Endothelial cell of umbilical vein (primary cell): ENCODE results near the gene ALDH2. TPM values are rescaled to one million over a fixed set of nuclear protein-coding genes. Genes with fewer than 3 reads are reported as not detected.

Experiments
- BruUV-seq: library from RNA; stranded (reverse); fragments of 400-500 nt; replicated peaks from 2 replicates; lab custom pipeline; 2021; lab: Mats Ljungman, UMichigan
- CTCF ChIA-PET: fragments of 300-600, 350-600 bp; sonication (Branson Sonifier 250); formaldehyde crosslinking; loops from one replicate; lab custom pipeline; 2021; ENCODE audit warnings: antibody characterized with exemption, inconsistent platforms; lab: Charles Lee
- POLR2A ChIA-PET: fragments of 300-600, 350-600 bp; sonication (Branson Sonifier 250); formaldehyde crosslinking; loops from one replicate; lab custom pipeline; 2021; ENCODE audit warnings: antibody characterized with exemption, inconsistent platforms; lab: Charles Lee
- DNase-seq: peaks from one replicate; pipeline ENCODE4 v3.0.0-alpha.2; 2011; ENCODE audit warnings: low read depth, low spot score
- FAIRE-seq: peaks from 2 replicates; lab custom pipeline; 2011; peaks lifted over from hg19 to GRCh38; lab: Jason Lieb, UNC
- H2AFZ ChIP-seq: 2 replicates; pipeline ENCODE4 v1.6.0; 2012; ENCODE audit warnings: low read depth, low read length, control low read depth, inconsistent platforms
- H3K27ac ChIP-seq: 2 replicates; pipeline ENCODE4 v1.5.1; 2011; ENCODE audit warnings: low read depth, mild to moderate bottlenecking, control low read depth, low read length, moderate library complexity; ENCODE audit not compliant: insufficient read depth
- H3K27me3 ChIP-seq, 2 experiments: 2 replicates each; pipeline versions ENCODE4 v1.6.0 to v1.6.1; 2011; ENCODE audit warnings: low read length in 2 of 2, mixed read lengths in 1 of 2; ENCODE audit not compliant: control insufficient read depth in 2 of 2, insufficient read depth in 2 of 2
- H3K36me3 ChIP-seq, 2 experiments: 2 replicates in 1 of 2; 3 replicates in 1 of 2; pipeline ENCODE4 v1.5.1; 2011; ENCODE audit warnings: low read length in 2 of 2, mild to moderate bottlenecking in 1 of 2, moderate library complexity in 1 of 2; ENCODE audit not compliant: control insufficient read depth in 2 of 2, insufficient read depth in 2 of 2; ENCODE audit errors: extremely low read depth in 1 of 2
- H3K4me1 ChIP-seq: 3 replicates; pipeline ENCODE4 v1.5.1; 2011; ENCODE audit warnings: mild to moderate bottlenecking, low read length; ENCODE audit not compliant: control insufficient read depth, insufficient read depth; ENCODE audit errors: extremely low read depth
- H3K4me2 ChIP-seq: 2 replicates; pipeline ENCODE4 v1.6.1; 2011; ENCODE audit warnings: low read length, control low read depth, mixed read lengths; ENCODE audit not compliant: insufficient read depth
- H3K4me3 ChIP-seq, 3 experiments: fragments of 200-600 bp in 1 of 3; sonication (generic), shearing (Covaris generic) in 1 of 3; replicated peaks in 1 of 3; 2 replicates each; pipeline ENCODE4 v1.5.1; 2011 to 2016; ENCODE audit warnings: control low read depth in 3 of 3, low read length in 3 of 3, mild to moderate bottlenecking in 2 of 3, inconsistent platforms in 1 of 3, low read depth in 1 of 3, moderate library complexity in 1 of 3; ENCODE audit not compliant: insufficient read depth in 1 of 3
- H3K79me2 ChIP-seq: 2 replicates; pipeline ENCODE4 v1.6.0; 2012; ENCODE audit warnings: low read length, inconsistent platforms; ENCODE audit not compliant: control insufficient read depth, insufficient read depth
- H3K9ac ChIP-seq: replicated peaks from 2 replicates; pipeline ENCODE3; 2011; ENCODE audit warnings: low read length, control low read depth; ENCODE audit not compliant: insufficient read depth; ENCODE audit errors: extremely low read depth
- H3K9me1 ChIP-seq: replicated peaks from 3 replicates; pipeline ENCODE4 v1.6.0; 2011; ENCODE audit warnings: mild to moderate bottlenecking, low read length; ENCODE audit not compliant: control insufficient read depth, insufficient read depth; ENCODE audit errors: extremely low read depth
- H3K9me3 ChIP-seq: replicated peaks from 2 replicates; pipeline ENCODE4 v1.5.1; 2012; ENCODE audit warnings: low read length, inconsistent platforms; ENCODE audit not compliant: control insufficient read depth, insufficient read depth
- H4K20me1 ChIP-seq: replicated peaks from 2 replicates; pipeline ENCODE3; 2011; ENCODE audit warnings: mild to moderate bottlenecking, low read length; ENCODE audit not compliant: control insufficient read depth, insufficient read depth; ENCODE audit errors: extremely low read depth
- CTCF ChIP-seq, 2 donors: IDR thresholded peaks; 1 replicate in 1 of 2; 2 replicates in 1 of 2; pipeline ENCODE4 v1.5.1; 2011; ENCODE audit warnings: low read length in 2 of 2, mild to moderate bottlenecking in 2 of 2, moderate library complexity in 2 of 2, control low read depth in 1 of 2, inconsistent platforms in 1 of 2, low read depth in 1 of 2; ENCODE audit not compliant: insufficient read depth in 1 of 2; ENCODE audit errors: extremely low read depth in 1 of 2
- EZH2 ChIP-seq: IDR thresholded peaks from 2 replicates; pipeline ENCODE4 v1.6.1; 2012; ENCODE audit warnings: borderline replicate concordance, low read depth, mild to moderate bottlenecking, moderate library complexity, low read length, inconsistent platforms; ENCODE audit not compliant: severe bottlenecking
- FOS ChIP-seq: IDR thresholded peaks from 2 replicates; pipeline ENCODE4 v1.6.1; 2011; ENCODE audit warnings: mild to moderate bottlenecking, low read length, moderate library complexity, borderline replicate concordance; ENCODE audit not compliant: insufficient read depth
- GATA2 ChIP-seq: IDR thresholded peaks from 2 replicates; pipeline ENCODE4 v1.7.0; 2011; ENCODE audit warnings: low read depth, mild to moderate bottlenecking, moderate library complexity, mixed read lengths, low read length; ENCODE audit not compliant: insufficient read length, insufficient read depth
- JUN ChIP-seq: IDR thresholded peaks from 2 replicates; pipeline ENCODE4 v1.6.1; 2011; ENCODE audit warnings: borderline replicate concordance, low read depth; ENCODE audit not compliant: insufficient read length, insufficient read depth
- MYC ChIP-seq: IDR thresholded peaks from one replicate; pipeline ENCODE4 v1.6.1; 2011; ENCODE audit warnings: mild to moderate bottlenecking, low read depth, low read length
- POLR2A ChIP-seq: IDR thresholded peaks from 2 replicates; pipeline ENCODE4 v1.6.1; 2012; ENCODE audit warnings: low read depth, mild to moderate bottlenecking, control low read depth, low read length
- POLR2AphosphoS5 ChIP-seq: IDR thresholded peaks from 2 replicates; pipeline ENCODE4 v1.6.1; 2012; ENCODE audit warnings: low read depth, mild to moderate bottlenecking, control low read depth, low read length, moderate library complexity; ENCODE audit not compliant: insufficient read depth
- dilution Hi-C: fragments of 300-500 bp; cut with MboI; formaldehyde crosslinking; loops from one replicate; pipeline ENCODE4 v1.15.0; 2019; ENCODE audit warnings: low sequenced_read_pairs; ENCODE audit not compliant: extremely low pct_ligation_motif_present
- intact Hi-C: fragments of 100-400 bp; cut with micrococcal nuclease; formaldehyde crosslinking; loops from one replicate; pipeline ENCODE4 v1.10.0; 2022
- polyA plus RNA-seq, 4 experiments: library from polyadenylated mRNA; depleted of rRNA in 3 of 4; stranded (reverse) in 3 of 4; unstranded in 1 of 4; fragments of >200 nt; gene quantifications; 2 replicates each; pipeline versions ENCODE4 v1.2.1 to v1.2.3, GENCODE V29; 2011 to 2012; ENCODE audit warnings: missing spikeins in 1 of 4
- total RNA-seq: library from RNA; stranded (reverse); gene quantifications from 2 replicates; pipeline ENCODE4 v1.2.3, GENCODE V29; 2021
- TF ChIP-seq, protein P1 (sequence below): IDR thresholded peaks from 2 replicates; pipeline ENCODE4 v1.6.1; 2011; ENCODE audit not compliant: insufficient read depth, insufficient read length

Gene ALDH2
- total and polyA plus RNA-seq, 2 donors (not counting 3 experiments of a cell fraction or from before 2014, with no cell fraction given) = 69.5 to 86.5 TPM

GRCh38 chr12:111759271-111759670, 7.5 kb upstream of the ALDH2 start:
- Histone ChIP-seq H3K27ac (no peak overlapping the region), H2AFZ (no peak overlapping the region), H4K20me1 (no peaks in the 10 kb centered on the region), H3K4me1 (no peaks in the 10 kb centered on the region), H3K4me3 (no peak overlapping the region), H3K4me2 (no peak overlapping the region), H3K79me2 (no peaks in the 10 kb centered on the region), H3K27me3 (peaks cover 0 to 3% of the 10 kb centered on the region in 2 experiments), H3K36me3 (peaks cover 0 to 4% of the 10 kb centered on the region in 2 experiments), H3K9ac (no peak overlapping the region), H3K9me3 (no peaks in the 10 kb centered on the region), H3K9me1 (no peaks in the 10 kb centered on the region)
- no peak for FAIRE-seq
- BruUV-seq = no TSS peak
- TF ChIP-seq CTCF (IDR thresholded peaks at IDR 0.05; ENCODE audit: extremely low read depth in 1 of 2, insufficient read depth in 1 of 2, low read depth in 1 of 2, low read length in 2 of 2) (no peak), FOS (no peak), JUN (no peak), POLR2A (no peak), MYC (no peak), GATA2 (no peak), POLR2AphosphoS5 (no peak), EZH2 (no peak)
- TF ChIP-seq, protein P1, sequence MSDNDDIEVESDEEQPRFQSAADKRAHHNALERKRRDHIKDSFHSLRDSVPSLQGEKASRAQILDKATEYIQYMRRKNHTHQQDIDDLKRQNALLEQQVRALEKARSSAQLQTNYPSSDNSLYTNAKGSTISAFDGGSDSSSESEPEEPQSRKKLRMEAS = no peak
- CTCF ChIA-PET = interaction anchor here (0.9 kb wide), 1 partner anchor 54 kb away, joined by 4 read pairs; no protein-coding TSS in a partner anchor
- dilution Hi-C loops = no loop called here
- POLR2A ChIA-PET = no interaction called here
- no peak for DNase-seq
- intact Hi-C loops = no loop called here
